Activated CD8-positive, alpha-beta T cell treated with anti-CD3 and anti-CD28 coated beads for 36 hours (primary cell): ENCODE results near the gene NAA50. TPM values are rescaled to one million over a fixed set of nuclear protein-coding genes. Genes with fewer than 3 reads are reported as not detected.

ENCODE experiments used
- ATAC-seq: fragments of 200-7000 bp; cut with Tn5 transposase; one replicate; pipeline ENCODE4 v1.10.0; 2021; ENCODE audit warnings: mild to moderate bottlenecking, moderate library complexity
- CTCF ChIA-PET: fragments of 350-600 bp; sonication (Branson Sonifier 250); formaldehyde crosslinking; loops from one replicate; lab custom pipeline; 2021; ENCODE audit warnings: antibody characterized with exemption; lab: Charles Lee
- POLR2A ChIA-PET: fragments of 350-600 bp; sonication (Branson Sonifier 250); formaldehyde crosslinking; loops from one replicate; lab custom pipeline; 2021; ENCODE audit warnings: antibody characterized with exemption; lab: Charles Lee
- DNase-seq: peaks from one replicate; pipeline ENCODE4 v3.0.0-alpha.2; 2020
- H3K27ac Mint-ChIP-seq: one replicate; pipeline ENCODE4 v1.8.0; 2021; ENCODE audit warnings: mild to moderate bottlenecking, mixed read lengths
- H3K27me3 Mint-ChIP-seq: one replicate; pipeline ENCODE4 v1.8.0; 2021; ENCODE audit warnings: mixed read lengths
- H3K36me3 Mint-ChIP-seq: one replicate; pipeline ENCODE4 v1.8.0; 2021; ENCODE audit warnings: low read depth, mixed read lengths
- H3K4me1 Mint-ChIP-seq: one replicate; pipeline ENCODE4 v1.8.0; 2021; ENCODE audit warnings: low read depth, mixed read lengths
- H3K4me3 Mint-ChIP-seq: one replicate; pipeline ENCODE4 v1.8.0; 2021; ENCODE audit warnings: mild to moderate bottlenecking, moderate library complexity, mixed read lengths
- H3K9me3 Mint-ChIP-seq: one replicate; pipeline ENCODE4 v1.8.0; 2021; ENCODE audit warnings: mixed read lengths
- CTCF ChIP-seq: fragments of 200-600 bp; IDR thresholded peaks from one replicate; pipeline ENCODE4 v1.8.0; 2022; ENCODE audit warnings: antibody characterized with exemption, mild to moderate bottlenecking
- intact Hi-C: fragments of 100-400 bp; cut with micrococcal nuclease; formaldehyde crosslinking; loops from one replicate; pipeline ENCODE4 v1.10.0; 2022
- total RNA-seq, 2 experiments: library from RNA; stranded (reverse); gene quantifications; one replicate each; pipeline ENCODE4 v1.2.3, GENCODE V29; 2021

Gene NAA50
- total RNA-seq, 2 experiments from 2014 or later = 117 to 118 TPM

- H3K4me1 Mint-ChIP-seq = no peaks in the 10 kb centered on the region
- ChIA-PET POLR2A (interaction anchor here (0.9 kb wide), 1 partner anchor 23 kb away, joined by 4 read pairs; no protein-coding TSS in a partner anchor), CTCF (interaction anchor here (1.4 to 2.0 kb wide), 2 partner anchors 8 to 26 kb away, joined by 3 to 4 read pairs; no protein-coding TSS in a partner anchor)
- H3K4me3 Mint-ChIP-seq = no peak overlapping the region
- H3K27me3 Mint-ChIP-seq = no peaks in the 10 kb centered on the region
- intact Hi-C loops = no loop called here
- ATAC-seq (no peak), DNase-seq (no peak)
- H3K9me3 Mint-ChIP-seq = peaks cover 12% of the 10 kb centered on the region
- TF ChIP-seq CTCF = no peak
- peaks cover 24% of the 10 kb centered on the region for H3K36me3 Mint-ChIP-seq
- H3K27ac Mint-ChIP-seq = no peak overlapping the region
These were observed 59.9 kb downstream of the NAA50 start for GRCh38 chr3:113685956-113686721.

- no peak for TF ChIP-seq CTCF
- CTCF ChIA-PET = interaction anchor here (1.4 to 2.0 kb wide), 2 partner anchors 9 to 27 kb away, joined by 3 to 4 read pairs; no protein-coding TSS in a partner anchor
- no peak for DNase-seq
- no peak for ATAC-seq
- intact Hi-C loops = no loop called here
- Mint-ChIP-seq H3K36me3 (peaks cover 24% of the 10 kb centered on the region), H3K4me3 (no peak overlapping the region), H3K27ac (no peak overlapping the region), H3K9me3 (peaks cover 12% of the 10 kb centered on the region), H3K4me1 (no peaks in the 10 kb centered on the region), H3K27me3 (no peaks in the 10 kb centered on the region)
- POLR2A ChIA-PET = no interaction called here
These were observed 60.9 kb downstream of the NAA50 start for GRCh38 chr3:113685124-113685523.

DNA sequence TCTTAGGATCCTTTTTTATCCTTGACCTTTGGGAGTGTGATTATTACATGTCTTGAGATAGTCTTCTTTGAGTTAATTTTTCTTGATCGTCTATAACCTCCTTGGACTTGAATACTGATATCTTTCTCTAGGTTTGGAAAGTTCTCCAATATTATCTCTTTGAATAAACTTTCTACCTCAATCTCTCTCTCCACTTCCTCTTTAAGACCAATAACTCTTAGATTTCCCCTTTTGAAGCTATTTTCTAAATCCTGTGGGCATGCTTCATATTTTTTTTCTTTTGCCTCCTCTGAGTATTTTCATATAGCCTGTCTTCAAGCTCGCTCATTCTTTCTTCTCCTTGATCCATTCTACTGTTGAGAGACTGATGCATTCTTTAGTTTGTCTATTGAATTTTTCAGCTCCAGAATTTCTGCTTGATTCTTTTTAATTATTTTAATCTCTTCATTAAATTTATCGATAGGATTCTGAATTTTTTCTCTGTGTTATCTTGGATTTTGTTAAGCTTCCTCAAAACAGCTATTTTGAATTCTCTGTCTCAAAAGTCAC, 61.7 kb downstream of the NAA50 start:
- no peak overlapping the region for H3K27ac Mint-ChIP-seq
- H3K4me3 Mint-ChIP-seq = no peak overlapping the region
- ChIA-PET CTCF (interaction anchor here (1.4 to 2.0 kb wide), 2 partner anchors 10 to 28 kb away, joined by 3 to 4 read pairs; no protein-coding TSS in a partner anchor), POLR2A (no interaction called here)
- peaks cover 27% of the 10 kb centered on the region for H3K36me3 Mint-ChIP-seq
- no peak for TF ChIP-seq CTCF
- ATAC-seq (no peak), DNase-seq (no peak)
- no peaks in the 10 kb centered on the region for H3K27me3 Mint-ChIP-seq
- intact Hi-C loops = no loop called here
- no peaks in the 10 kb centered on the region for H3K4me1 Mint-ChIP-seq
- peaks cover 12% of the 10 kb centered on the region for H3K9me3 Mint-ChIP-seq

- no peaks in the 10 kb centered on the region for H3K27me3 Mint-ChIP-seq
- TF ChIP-seq CTCF = no peak
- DNase-seq (no peak), ATAC-seq (no peak)
- H3K4me1 Mint-ChIP-seq = peaks cover 17% of the 10 kb centered on the region
- CTCF ChIA-PET = no interaction called here
- peaks cover 19% of the 10 kb centered on the region for H3K36me3 Mint-ChIP-seq
- POLR2A ChIA-PET = no interaction called here
- H3K27ac Mint-ChIP-seq = no peak overlapping the region
- no peak overlapping the region for H3K4me3 Mint-ChIP-seq
- intact Hi-C loops = no loop called here
- no peaks in the 10 kb centered on the region for H3K9me3 Mint-ChIP-seq
These were observed 67.3 kb downstream of the NAA50 start for GRCh38 chr3:113678773-113679172.

- Mint-ChIP-seq H3K9me3 (no peaks in the 10 kb centered on the region), H3K36me3 (peaks cover 18% of the 10 kb centered on the region), H3K4me1 (peaks cover 17% of the 10 kb centered on the region), H3K27me3 (no peaks in the 10 kb centered on the region), H3K27ac (no peak overlapping the region), H3K4me3 (no peak overlapping the region)
- ChIA-PET POLR2A (no interaction called here), CTCF (no interaction called here)
- ATAC-seq = no peak
- DNase-seq = no peak
- intact Hi-C loops = no loop called here
- TF ChIP-seq CTCF = no peak
These were observed 68.3 kb downstream of the NAA50 start for GRCh38 chr3:113677737-113678136.
